GM21447 (cell line): ENCODE data around the gene GALM.
"Not testable (repeated sequence)": the region's sequence is repeated elsewhere in the genome, so short reads cannot be mapped to it uniquely, and the experiment has no call there.

Source experiments
- ATAC-seq: cut with Tn5 transposase; IDR thresholded peaks from one replicate; pipeline ENCODE4 v1.9.1; 2021; ENCODE audit not compliant: unreplicated experiment

GALM gene

DNA sequence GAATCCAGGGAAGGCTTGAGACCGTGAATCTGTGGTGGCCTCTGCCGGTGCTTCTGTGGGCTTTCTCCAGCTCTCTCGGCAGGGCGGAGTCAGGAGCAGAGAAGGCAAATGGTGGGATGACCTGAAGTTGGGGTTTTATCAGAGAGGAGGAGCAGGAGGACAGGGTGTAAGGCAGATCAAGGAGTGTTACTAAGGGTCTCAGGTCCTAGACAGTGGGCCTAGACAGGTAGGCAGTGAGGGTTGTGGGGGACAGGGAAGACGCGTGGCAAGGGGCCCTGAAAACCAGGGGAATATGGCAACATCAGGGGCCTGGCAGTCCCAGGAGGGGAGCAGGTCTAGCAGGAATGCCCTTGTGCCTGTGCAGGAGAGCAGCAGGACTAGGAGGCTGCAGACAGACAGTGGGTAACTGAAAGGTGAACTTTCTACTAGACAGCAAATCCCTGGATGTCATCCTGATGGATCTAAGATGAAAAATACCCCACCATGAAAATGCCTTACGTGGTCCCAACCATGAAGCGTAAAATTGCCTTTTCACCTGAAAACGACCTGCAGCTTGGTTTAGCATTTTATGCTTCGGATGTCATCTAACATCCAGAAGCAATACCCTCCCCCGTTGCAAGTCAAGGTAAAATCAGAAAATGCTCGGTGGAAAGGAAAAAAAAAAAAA, 43.1 kb downstream of the GALM start:
- ATAC-seq: no peak

DNA sequence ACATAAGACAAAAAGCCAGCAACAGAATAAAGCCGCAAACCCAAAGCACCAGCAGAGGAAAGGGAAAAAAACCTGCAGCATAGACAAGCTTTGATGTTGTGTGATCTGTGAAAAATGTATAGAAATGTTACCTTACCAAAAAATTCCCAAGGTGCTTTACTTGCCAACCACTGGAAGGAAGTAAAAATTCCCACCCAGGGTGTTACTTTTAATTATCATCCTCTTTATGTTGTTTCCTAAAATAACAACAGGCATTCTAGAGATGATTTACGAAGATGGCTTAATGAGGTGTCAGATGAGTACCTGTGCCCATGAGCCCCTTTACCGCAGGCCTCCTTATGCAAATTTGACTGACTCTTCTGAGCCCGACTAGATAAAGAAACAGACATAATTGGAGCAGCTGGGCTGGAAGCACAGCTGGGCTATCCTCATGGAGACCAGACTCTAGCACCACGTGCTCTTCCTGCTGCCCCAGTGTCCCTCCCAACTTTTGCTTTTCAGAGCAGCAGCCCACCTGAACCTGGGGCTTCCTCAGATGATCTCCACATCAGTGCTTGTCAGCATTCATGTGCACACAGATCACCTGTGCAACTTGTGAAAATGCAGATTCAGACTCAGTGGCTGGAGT, 43.8 kb downstream of the GALM start:
- ATAC-seq: no peak

DNA sequence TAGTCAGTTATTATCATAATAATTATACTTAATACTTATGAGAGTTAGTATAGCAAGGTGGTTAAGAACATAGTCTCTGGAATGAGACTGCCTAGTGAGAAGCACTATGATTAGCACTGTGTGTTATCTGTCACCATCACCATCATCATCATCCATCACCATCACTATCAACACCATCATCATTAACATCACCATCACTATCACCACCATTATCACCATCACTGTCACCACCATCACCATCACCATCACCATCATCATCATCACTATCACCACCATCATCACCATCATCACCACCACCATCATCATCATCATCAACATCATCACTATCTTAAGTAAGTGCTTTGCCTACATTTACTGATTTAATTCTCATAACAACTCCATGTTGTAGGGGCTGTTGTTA, 45.6 kb downstream of the GALM start:
- ATAC-seq: no peak

DNA sequence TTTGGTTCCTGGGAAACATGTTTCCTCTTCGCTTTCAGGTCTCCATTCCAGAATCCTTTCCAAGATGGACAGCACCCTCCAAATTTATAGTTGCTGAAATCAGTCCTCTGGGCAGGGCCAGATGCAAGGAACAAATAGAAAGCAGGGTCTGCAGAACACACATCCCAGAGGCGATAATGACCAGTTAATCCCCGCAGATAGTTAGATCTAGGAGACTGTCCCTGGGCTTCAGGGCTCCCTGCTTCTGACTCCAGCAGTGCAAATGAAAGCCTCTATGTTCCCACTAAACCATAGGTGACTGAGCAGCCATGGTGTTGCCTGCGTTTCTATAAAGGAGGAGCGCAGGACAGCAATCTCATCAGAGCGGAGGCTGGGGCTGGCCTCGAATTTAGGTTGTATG, 46.5 kb downstream of the GALM start:
- no peak for ATAC-seq

DNA sequence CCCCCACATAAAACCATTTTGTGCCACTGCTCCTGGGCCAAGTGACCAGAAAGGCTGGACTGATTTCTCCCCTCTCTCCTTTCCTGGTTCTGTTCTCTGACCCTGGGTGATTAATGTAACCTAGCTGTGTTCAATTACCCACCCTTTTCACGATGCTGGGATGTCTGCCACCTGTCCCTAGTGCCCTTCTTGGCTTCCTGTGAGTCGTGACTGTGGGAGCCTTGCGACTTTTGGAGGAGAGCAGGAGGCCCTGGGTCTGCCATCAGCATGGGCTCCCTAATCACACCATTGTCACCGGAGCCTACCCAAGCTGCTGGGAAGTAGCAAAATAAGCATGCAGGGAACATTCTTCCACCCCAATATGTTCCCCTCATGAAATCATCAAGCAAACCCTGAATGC, 47.0 kb downstream of the GALM start:
- no peak for ATAC-seq

DNA sequence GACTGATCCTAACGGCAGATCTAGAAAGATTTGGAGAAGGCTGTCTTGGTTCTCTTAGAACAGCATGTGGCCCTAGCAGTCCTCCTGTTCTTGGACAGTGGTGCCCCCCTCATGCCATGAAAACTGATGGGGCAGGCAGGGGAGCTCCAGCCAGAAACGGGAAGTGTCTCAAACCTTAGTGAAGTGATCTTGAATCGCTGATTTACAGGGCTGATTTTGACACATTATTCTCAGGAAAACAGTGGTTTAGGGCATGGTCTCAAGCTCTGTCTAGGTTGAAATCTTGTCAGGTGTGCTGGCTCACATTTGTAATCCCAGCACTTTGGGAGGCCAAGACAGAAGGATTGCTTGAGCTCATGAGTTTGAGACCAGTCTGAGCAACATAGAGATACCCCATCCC, 47.4 kb downstream of the GALM start:
- no peak for ATAC-seq

DNA sequence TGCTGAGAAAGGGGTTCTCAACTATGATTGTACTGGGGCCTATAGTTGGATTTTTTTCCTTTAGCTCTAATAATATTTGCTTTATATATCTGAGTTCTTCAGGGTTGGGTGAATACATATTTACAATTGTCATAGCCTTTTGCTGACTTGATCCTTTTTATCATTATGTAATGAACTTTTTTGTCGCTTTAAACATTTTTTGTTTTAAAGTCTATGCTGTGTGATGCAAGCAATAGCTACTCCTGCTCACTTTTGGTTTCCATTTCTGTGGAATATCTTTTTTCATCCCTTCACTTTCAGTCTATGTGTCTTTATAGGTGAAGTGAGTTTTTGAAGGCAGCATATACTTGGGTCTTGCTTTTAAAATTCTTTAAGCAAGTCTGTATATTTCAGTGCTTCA, 49.0 kb downstream of the GALM start:
- not testable (repeated sequence) for ATAC-seq

DNA sequence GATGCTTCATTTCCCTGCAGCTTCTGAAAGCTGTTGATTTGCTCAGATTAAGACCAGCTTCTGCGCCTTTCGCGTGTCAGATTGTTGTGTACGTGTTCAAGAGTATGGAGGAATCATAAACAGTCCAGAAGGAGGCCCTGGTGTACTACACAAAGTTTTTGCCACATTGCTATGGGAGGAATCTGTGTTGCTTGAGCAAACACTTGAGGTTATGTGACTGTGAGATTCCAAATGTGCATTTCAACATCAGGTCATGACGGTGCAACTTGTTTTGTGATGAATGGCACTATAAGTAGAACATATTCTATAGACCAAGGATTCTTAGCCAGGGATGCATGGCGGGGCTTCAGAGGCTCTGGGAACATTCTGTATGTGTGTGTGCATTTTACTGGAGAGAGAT, 50.3 kb downstream of the GALM start:
- no peak for ATAC-seq

DNA sequence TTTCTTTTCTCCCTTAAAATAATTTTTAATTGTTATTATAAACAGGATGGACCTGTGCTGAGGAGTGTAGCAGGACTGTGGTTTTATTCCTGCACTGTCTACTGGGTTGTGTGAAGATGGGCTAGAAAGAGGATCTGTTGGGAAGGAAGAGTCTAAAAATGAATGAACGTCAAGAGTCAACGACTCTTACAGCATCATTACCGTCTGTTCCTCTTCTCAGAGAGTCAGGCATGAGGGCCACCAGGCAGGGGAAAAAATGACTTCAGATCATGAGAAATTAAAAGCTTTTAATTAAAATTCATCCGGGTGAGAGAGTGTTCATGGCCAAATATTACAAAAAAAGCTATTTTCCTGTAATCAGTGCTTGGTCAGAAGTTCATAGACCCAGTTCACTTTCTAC, 52.7 kb downstream of the GALM start:
- no peak for ATAC-seq

DNA sequence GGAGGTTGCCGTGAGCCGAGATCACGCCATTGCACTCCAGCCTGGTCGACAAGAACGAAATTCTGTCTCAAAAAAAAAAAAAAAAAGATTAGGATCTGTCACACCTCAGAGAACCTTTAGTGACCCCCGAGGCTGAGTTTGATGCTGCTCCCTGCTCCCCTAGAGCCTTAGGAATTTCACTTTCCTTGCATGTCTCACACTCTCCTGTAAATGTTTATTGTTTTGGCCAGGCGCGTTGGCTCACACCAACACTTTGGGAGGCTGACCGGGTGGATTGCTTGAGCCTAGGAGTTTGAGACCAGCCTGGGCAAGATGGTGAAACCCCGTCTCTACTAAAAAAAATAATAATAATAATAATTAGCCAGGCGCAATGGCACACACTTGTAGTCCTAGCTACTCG, 53.8 kb downstream of the GALM start:
- no peak for ATAC-seq

DNA sequence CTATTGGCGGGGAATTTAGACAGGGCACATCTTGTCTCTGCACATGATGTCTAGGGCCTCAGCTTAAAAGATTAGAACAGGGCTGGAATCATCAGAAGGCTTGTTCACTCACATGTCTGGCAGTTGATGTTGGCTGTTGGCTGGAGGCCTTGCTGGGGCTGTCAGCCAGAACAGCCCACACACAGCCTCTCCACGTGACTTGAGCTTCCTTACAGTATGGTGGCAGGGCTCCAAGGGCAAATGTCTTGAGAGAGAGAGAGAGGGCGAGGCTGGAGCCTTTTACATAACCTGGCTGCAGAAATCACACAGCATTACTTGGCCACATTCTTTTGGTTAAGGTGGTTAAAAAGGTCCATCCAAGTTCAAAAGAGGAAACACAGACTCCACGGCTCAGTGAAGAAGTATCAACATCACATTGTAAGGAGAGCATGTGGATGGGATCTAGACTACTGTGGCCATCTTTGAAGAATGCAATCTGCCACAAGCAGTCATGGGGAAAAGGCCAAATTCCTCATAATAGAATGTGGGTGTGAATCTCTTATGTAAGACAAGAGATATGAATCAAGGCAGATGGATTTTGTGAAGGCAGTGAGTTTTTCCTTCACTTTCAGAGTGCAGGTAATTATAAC, 54.8 kb downstream of the GALM start:
- no peak for ATAC-seq

DNA sequence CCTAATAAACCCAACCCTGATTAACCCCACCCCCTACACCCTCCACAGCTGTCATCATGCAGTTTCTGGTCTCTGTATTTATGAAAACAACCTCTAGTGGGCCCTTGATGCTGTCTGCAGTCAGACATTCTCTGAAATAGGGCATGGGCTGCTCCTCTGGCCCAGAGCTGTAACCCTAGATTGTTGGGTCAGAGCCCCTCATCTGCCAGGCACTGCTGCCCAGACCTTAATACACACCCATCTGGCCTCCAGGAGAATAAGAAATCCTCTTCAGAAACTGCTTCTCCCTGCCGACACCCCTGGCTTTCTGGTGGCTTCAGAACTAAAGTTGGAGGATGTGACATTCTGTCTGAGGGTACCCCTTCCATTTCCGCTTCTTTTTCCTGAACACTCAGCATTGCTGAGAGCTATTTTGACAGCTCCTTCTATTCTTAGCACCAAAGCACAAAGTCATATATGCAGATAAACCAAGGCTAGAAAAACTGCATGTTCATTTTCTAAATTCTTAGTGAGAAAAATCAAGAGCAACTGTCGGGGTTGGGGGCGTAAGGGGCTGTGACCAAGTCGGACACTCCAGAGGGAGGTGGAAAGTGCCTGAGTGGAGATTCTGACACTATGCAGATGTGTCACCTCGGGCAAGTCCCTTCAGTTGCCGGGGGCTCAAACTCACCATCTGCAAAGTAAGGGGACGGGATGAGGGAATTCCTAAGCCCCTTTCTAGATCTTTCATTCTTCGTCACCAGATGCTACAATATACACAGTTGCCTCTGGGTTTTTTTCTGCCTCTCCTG, 56.6 kb downstream of the GALM start:
- peak; percentile 54 for ATAC-seq

DNA sequence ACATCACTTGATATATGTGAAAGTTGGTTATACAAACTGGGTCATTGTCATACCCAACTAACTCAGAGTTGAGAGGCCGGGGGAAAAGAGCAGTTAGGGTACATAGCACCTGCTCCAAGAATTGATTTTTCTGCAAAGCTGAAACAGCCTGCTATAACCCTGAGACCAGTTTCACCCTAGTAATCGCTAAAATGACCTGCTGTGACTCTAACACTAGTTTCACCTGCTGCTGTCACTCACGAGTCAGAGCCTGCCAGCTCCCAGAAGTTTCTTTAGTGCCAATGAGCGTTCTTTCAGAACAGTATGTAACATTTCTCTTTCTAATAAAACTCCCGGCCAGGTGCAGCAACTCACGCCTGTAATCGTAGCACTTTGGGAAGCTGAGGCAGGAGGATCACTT, 57.3 kb downstream of the GALM start:
- peak; percentile 58 for ATAC-seq

DNA sequence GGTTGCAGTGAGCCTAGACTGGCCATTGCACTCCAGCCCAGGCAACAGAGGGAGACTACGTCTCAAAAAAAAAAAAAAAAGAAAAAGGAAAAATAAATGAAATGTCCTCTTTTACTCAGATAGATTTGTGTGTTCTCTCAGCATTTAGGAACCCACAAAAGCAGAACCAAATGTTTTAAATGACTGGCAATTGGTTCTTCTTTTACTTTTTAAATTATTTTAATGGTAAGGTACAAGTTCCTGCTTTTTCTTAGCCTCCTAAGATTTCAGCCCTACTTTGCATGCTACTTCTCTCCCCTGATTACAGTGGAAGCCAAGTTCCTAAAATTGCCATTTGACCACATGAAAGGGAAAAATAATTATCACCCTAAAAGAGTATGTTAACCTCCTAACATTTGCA, 61.7 kb downstream of the GALM start:
- no peak for ATAC-seq

DNA sequence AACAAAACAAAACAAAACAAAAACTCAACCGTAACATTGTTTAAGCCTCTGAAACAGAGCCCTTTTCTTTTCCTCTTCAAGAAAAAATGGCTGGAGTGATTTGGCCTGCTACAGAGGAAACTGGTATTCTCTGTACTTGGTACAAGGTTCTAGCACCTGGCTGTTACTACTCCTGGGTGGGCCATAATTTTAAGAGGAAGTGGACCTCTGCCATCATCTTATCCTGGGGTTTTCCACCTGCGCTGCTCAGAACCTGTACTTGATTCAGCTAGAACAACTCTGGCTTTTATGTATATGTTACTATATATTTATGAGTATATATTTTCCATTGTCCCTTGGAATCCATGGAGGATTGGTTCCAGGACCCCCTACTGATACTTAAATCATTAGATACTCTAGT, 62.8 kb downstream of the GALM start:
- ATAC-seq: no peak

DNA sequence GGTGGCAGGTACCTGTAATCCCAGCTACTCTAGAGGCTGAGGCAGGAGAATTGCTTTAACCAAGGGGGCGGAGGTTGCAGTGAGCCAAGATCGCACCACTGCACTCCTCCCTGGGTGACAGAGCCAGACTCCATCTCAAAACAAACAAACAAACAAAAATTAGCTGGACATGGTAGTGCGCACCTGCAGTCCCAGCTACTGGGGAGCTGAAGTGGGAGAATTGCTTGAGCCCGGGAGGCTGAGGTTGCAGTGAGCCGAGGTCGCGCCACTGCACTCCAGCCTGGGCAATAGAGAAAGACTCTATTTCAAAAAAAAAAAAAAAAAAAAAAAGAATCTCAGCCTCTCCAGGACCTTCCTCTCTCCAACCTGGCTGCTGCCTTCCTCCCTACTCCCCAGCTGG, 65.2 kb downstream of the GALM start:
- no peak for ATAC-seq

DNA sequence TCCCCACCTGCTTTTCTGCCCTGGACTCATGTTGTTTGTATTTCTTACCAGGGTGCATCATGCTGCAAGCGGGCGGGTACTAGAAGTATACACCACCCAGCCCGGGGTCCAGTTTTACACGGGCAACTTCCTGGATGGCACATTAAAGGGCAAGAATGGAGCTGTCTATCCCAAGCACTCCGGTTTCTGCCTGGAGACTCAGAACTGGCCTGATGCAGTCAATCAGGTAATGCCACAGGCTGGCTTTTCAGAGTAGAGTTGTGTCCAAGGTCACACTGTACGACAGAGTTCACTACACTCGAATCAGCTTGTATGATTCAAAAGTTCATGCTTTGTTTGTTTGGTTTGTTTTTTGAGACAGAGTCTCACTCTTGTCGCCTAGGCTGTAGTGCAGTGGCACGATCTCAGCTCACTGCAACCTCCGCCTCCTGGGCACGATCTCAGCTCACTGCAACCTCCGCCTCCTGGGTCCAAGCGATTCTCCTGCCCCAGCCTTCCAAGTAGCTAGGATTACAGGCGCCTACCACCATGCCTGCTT, 65.8 kb downstream of the GALM start:
- no peak for ATAC-seq

DNA sequence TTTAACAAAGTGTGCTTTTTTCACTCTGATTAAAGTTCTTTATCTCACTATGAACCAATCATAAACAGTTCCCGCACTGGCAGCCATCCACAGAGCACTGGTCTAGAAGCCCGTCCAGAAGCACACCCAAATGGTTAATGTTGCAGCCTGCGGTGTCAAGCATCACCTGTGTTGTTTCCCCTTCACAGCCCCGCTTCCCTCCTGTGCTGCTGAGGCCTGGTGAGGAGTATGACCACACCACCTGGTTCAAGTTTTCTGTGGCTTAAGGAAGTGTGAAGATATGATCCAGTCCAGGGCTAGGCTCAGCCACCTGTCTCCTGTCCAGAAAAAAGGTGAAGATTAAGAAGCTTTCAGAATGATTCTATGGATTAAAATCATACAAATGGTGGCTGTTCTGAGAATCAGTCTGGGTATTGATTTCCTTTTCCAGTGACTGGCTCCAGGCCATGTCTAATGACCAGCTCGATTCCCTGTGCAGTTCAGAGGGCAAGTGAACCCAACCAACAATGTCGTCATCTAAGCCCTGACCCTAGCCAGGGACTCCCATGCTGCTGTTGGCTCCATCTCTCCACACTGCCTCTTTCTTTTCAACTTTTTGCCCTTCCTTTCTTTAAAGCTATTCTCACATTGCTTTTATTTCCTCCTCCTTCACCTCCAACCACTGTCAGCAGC, 67.5 kb downstream of the GALM start:
- no peak for ATAC-seq

DNA sequence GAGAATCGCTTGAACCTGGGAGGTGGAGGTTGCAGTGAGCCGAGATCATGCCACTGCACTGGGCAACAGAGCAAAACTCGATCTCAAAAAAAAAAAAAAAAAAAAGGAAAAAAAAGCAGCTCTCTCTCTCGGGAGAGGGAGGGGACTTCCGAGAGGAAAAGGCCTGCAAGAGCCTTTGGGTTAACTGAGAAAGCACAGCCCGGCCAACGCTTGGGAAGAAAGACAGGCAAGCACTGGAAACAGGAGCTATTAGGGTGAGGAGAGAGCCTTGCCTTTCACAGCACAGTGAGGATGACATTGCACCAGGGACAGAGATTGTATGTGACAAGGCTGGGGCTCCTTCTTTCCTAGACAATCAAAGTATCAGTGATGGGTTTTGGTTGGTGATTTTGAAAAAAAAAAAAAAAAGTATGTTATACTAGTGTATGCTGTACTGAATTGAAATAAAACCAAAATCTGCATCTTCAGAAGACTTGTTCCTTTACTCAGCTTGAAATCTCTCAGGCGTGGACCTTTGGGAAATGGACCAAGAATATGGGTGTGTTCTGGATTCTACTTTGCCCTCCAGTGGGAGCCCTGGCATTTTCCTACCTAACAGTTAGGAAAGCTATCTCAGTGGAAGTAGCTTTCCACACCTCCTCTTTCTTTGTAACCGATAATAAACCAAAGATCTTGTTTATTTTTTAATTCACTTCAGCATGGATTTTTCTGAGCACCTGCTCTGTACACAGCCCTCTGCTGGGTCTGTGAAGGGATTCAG, 68.6 kb downstream of the GALM start:
- no peak for ATAC-seq

DNA sequence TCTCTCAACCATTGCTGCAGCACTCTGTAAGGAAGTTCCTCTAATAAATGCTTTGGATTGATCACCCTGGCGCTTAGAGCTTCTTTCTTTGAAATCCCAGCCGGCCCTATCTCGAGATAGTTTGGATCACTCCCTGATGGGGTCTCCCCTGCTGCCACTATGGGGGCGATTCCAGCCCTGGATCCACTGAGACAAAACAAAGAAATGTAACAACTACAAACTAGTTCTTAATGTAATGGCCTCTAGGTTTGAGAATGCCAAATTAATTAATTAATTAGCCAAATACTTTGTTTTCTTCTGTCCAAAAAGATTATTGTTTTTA, 70.0 kb downstream of the GALM start:
- no peak for ATAC-seq
